GM12873 (cell line): ENCODE measurements around the gene DSG2.

Source experiments
- CTCF ChIP-seq: IDR thresholded peaks from 2 replicates; pipeline ENCODE4 v1.5.1; 2012; ENCODE audit warnings: low read depth, mild to moderate bottlenecking, moderate library complexity, low read length, control low read depth; ENCODE audit not compliant: insufficient read depth; ENCODE audit errors: missing control alignments

DSG2 gene

GRCh38 chr18:31591628-31592027 lies 93.7 kb downstream of the DSG2 start, which contains the start of gene TTR:
TSS of gene TTR (plus strand) at chr18:31591877. CDS start at chr18:31591903, 26 bp downstream.
- no peak for TF ChIP-seq CTCF

GRCh38 chr18:31592506-31593157 lies 94.7 kb downstream of the DSG2 start:
- TF ChIP-seq CTCF = no peak

GRCh38 chr18:31595121-31595771 lies 97.3 kb downstream of the DSG2 start:
- no peak for TF ChIP-seq CTCF

GRCh38 chr18:31596081-31596872 lies 98.3 kb downstream of the DSG2 start:
- no peak for TF ChIP-seq CTCF

- TF ChIP-seq CTCF = no peak
These were observed 100.2 kb downstream of the DSG2 start for GRCh38 chr18:31598021-31598805.
